ENCODE data around the gene BGLAP. TPM values are rescaled to one million over a fixed set of nuclear protein-coding genes. Genes with fewer than 3 reads are reported as not detected.

Gene BGLAP
- total RNA-seq, 1 experiment from 2014 or later = 2.4 TPM

DNA sequence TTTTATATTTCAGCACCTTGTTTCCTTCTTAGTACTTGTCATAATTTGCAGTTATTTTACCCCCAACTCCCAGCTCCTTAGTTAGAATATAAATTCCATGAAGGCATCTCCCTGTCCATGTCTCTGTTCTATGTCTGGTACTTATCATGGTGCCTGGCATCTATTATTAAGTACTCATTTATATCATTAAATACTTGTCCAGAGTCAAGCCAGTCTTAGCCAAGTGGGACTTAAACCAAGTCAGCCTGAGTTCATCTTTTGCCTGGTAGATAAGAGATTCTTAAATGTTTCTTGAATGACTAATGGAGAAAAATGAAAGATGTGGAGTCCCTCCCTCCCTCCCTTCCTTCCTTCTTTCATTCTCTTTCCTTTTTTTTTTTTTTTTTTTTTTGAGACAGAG, 38.7 kb upstream of the BGLAP start:
- no peaks in the 10 kb centered on the region for H3K9me3 Mint-ChIP-seq
- Histone ChIP-seq H3K14ac (ENCODE audit: insufficient read depth, low read length) (no peak overlapping the region), H3K23ac (ENCODE audit: insufficient read length, low read depth, low read length) (no peak overlapping the region), H3K27ac (ENCODE audit: insufficient read length, low read depth, low read length) (no peak overlapping the region), H2BK15ac (ENCODE audit: low read depth, low read length) (no peak overlapping the region), H4K91ac (ENCODE audit: insufficient read length, low read depth, low read length) (no peak overlapping the region), H2AK5ac (ENCODE audit: insufficient read length, low read length) (no peak overlapping the region), H3K18ac (ENCODE audit: insufficient read length, low read depth, low read length) (no peak overlapping the region), H3K4me1 (ENCODE audit: insufficient read depth, low read length) (no peaks in the 10 kb centered on the region; the same call in 1 of the 2 replicates), H3T11ph (ENCODE audit: low read length) (no peak overlapping the region), H3K56ac (ENCODE audit: insufficient read length, low read depth, low read length) (no peak overlapping the region), H3K4me2 (ENCODE audit: insufficient read depth, insufficient read length, low read length) (no peak overlapping the region), H2BK12ac (ENCODE audit: insufficient read length, low read depth, low read length) (no peak overlapping the region), H2BK20ac (ENCODE audit: low read depth, low read length, poor library complexity, severe bottlenecking) (no peak overlapping the region), H3K9ac (ENCODE audit: extremely low read depth, insufficient read length, low read length) (no peak overlapping the region), H2AFZ (ENCODE audit: low read length) (no peak overlapping the region), H3K23me2 (ENCODE audit: insufficient read length, low read depth, low read length, poor library complexity, severe bottlenecking) (no peaks in the 10 kb centered on the region), H2BK120ac (ENCODE audit: low read depth, low read length, poor library complexity, severe bottlenecking) (no peak overlapping the region), H3K4ac (ENCODE audit: low read depth, low read length) (no peak overlapping the region), H2BK5ac (ENCODE audit: insufficient read length, low read length) (no peak overlapping the region), H3K79me2 (ENCODE audit: insufficient read depth, low read length) (no peaks in the 10 kb centered on the region; the same call in 1 of the 2 replicates), H4K20me1 (ENCODE audit: control insufficient read depth, insufficient read depth, insufficient read length) (no peaks in the 10 kb centered on the region), H3K27me3 (ENCODE audit: insufficient read depth, low read length) (no peaks in the 10 kb centered on the region), H3K79me1 (ENCODE audit: insufficient read depth, low read depth, low read length, poor library complexity, severe bottlenecking) (peaks cover 10% of the 10 kb centered on the region), H3K9me3 (ENCODE audit: control insufficient read depth, low read depth, low read length) (no peaks in the 10 kb centered on the region), H4K5ac (ENCODE audit: insufficient read length, low read depth, low read length) (no peak overlapping the region), H4K8ac (replicated peaks; ENCODE audit: insufficient read length, low read depth, low read length) (no peak overlapping the region)
- no peak overlapping the region for H3K4me3 Mint-ChIP-seq
- H3K27ac Mint-ChIP-seq = no peak overlapping the region
- peaks cover 8 to 11% of the 10 kb centered on the region in 2 experiments for H3K4me1 Mint-ChIP-seq
- peaks cover 9 to 49% (median 21%) of the 10 kb centered on the region in 3 experiments; a peak in 6 of 7 replicates for H3K36me3 Mint-ChIP-seq (ENCODE audit: insufficient read depth in 1 of 3, low read depth in 3 of 3)
- TF ChIP-seq, protein P1, sequence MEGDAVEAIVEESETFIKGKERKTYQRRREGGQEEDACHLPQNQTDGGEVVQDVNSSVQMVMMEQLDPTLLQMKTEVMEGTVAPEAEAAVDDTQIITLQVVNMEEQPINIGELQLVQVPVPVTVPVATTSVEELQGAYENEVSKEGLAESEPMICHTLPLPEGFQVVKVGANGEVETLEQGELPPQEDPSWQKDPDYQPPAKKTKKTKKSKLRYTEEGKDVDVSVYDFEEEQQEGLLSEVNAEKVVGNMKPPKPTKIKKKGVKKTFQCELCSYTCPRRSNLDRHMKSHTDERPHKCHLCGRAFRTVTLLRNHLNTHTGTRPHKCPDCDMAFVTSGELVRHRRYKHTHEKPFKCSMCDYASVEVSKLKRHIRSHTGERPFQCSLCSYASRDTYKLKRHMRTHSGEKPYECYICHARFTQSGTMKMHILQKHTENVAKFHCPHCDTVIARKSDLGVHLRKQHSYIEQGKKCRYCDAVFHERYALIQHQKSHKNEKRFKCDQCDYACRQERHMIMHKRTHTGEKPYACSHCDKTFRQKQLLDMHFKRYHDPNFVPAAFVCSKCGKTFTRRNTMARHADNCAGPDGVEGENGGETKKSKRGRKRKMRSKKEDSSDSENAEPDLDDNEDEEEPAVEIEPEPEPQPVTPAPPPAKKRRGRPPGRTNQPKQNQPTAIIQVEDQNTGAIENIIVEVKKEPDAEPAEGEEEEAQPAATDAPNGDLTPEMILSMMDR (conservative IDR thresholded peaks at IDR 0.05) = no peak
- no peaks in the 10 kb centered on the region for H3K27me3 Mint-ChIP-seq (ENCODE audit: low read depth)
- DNase-seq = no peak

Data from H9 (cell line).